NB4 (cell line): ENCODE results near the gene POU6F2.

Experiments
- POLR2A ChIP-seq: IDR thresholded peaks from 2 replicates; pipeline ENCODE4 v1.6.1; 2011; ENCODE audit warnings: mild to moderate bottlenecking; ENCODE audit not compliant: insufficient read length; ENCODE audit errors: extremely low read depth
- TF ChIP-seq, protein P1 (sequence below): IDR thresholded peaks from one replicate; pipeline ENCODE4 v1.5.1; 2012; ENCODE audit warnings: low read depth, low read length

DNA sequence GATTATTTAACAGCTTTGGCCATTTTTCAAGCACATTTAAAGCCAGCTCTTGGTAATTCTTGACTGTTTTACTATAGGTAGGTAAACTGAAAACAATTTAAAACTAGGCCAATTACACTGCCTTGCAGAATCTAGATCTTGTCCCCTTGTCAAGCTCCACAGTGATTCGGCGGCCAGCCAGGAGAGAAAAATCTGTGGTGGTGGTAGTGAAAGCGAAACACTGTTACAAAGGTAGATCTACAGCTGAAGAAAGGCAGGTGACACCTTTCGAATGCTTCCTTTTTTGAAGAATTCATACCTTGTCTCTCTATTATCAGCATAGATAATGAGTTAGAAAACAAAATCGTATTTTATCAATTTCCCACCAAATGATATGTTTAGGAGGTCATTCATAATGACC is 218.3 kb downstream of the POU6F2 start:
- TF ChIP-seq, protein P1, sequence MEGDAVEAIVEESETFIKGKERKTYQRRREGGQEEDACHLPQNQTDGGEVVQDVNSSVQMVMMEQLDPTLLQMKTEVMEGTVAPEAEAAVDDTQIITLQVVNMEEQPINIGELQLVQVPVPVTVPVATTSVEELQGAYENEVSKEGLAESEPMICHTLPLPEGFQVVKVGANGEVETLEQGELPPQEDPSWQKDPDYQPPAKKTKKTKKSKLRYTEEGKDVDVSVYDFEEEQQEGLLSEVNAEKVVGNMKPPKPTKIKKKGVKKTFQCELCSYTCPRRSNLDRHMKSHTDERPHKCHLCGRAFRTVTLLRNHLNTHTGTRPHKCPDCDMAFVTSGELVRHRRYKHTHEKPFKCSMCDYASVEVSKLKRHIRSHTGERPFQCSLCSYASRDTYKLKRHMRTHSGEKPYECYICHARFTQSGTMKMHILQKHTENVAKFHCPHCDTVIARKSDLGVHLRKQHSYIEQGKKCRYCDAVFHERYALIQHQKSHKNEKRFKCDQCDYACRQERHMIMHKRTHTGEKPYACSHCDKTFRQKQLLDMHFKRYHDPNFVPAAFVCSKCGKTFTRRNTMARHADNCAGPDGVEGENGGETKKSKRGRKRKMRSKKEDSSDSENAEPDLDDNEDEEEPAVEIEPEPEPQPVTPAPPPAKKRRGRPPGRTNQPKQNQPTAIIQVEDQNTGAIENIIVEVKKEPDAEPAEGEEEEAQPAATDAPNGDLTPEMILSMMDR = no peak
- TF ChIP-seq POLR2A = no peak
